Activated CD4-positive, alpha-beta T cell treated with anti-CD3 and anti-CD28 coated beads for 4 hours (primary cell): ENCODE results near the gene CATSPERB.
"Not testable (repeated sequence)": the region's sequence is repeated elsewhere in the genome, so short reads cannot be mapped to it uniquely, and the experiment has no call there.

Experiments used
- DNase-seq, 2 donors: peaks; one replicate each; pipeline ENCODE4 v3.0.0-alpha.2; 2020

Gene CATSPERB

DNA sequence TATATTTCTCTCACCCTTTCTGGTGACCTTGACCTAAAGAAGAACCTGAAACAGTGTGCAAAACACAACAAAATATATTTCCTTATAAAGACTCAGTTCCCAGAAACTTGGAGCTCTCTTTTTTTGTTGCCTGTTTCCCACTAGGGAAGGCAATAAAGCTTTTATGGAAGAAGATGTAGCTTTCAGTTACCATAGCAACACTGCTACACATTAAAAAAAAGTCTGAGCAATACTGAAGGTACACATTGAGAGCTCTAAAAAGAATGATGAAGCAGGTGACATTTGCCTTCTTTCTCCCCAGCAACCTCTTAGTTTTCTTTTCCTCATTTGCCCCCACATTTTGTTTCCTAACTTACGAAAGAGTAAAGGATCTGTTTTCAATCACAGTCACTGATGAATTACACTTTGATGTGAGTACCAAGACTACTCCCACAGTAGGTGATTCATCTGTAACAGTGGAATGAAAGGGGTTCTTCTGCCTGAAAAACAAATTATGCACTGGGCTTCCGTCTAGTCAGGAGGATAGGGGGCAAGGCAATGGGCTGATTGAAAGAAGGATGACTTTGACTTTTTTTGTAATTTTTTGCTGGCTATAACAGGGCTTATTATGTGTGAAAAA lies 1.1 kb upstream of the CATSPERB start:
- DNase-seq: no peak

- no peak for DNase-seq
Observed at GRCh38 chr14:91732439-91732838, 553 bp upstream of the CATSPERB start.

DNA sequence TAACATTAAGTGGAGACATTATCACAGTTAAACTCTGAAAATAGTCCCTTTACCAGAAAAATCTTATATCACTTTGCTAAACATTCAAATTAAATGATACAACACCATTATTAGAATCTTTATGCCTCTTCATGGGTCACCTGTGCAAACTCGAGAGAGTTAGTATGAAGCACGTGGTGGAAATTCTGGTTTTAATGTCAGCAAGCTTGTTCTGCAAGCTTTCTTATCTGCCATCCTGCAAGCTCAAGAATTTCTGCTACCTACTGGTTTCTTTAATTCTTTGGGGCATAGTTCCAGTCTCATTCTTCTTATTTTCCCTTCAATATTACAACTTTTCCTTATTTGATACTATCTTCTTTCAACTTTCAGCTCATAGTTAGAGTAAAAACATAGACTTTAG lies 868 bp downstream of the CATSPERB start:
- no peak for DNase-seq

DNA sequence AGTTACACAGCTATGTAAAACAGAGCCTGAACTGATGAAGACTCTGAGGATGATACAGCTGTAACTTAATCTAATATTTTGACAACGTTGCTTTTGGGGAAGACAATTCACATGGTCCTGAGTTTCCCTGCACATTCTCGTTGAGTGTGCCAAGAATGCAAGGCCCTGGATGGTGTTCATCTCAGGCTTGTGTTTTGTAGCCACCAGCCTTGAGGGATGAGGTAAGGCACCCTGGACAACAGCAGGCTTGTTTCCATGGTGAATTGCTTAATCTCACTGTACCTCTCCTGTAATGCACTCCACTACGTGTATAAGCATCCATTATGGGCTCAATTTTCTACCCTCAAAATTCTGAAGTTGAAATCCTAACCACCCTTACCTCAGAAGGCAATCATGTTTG lies 2.1 kb downstream of the CATSPERB start:
- DNase-seq: no peak

GRCh38 chr14:91728616-91729183 lies 3.2 kb downstream of the CATSPERB start:
- DNase-seq: no peak

- DNase-seq: no peak
Observed at GRCh38 chr14:91727121-91727520, 4.8 kb downstream of the CATSPERB start.

- no peak for DNase-seq
Observed at GRCh38 chr14:91723501-91723900, 8.4 kb downstream of the CATSPERB start.

DNA sequence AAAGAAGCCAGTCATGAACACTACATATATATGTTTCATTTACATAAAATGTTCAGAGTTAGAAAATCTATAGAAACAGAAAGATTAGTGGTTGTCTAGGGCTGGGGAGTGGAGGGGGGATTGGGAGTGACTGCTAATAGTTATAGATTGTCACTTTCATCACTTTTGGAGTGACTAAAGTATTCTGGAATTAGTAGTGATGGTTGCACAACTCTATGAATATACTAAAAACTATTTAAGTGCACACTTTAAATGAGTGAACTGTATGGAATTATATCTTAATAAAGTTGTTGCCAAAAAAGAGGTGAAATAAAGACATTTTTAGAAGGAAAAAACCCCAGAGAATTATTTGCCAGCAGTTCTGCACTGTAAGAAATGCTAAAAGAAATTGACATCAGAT lies 9.5 kb downstream of the CATSPERB start:
- DNase-seq: no peak

DNA sequence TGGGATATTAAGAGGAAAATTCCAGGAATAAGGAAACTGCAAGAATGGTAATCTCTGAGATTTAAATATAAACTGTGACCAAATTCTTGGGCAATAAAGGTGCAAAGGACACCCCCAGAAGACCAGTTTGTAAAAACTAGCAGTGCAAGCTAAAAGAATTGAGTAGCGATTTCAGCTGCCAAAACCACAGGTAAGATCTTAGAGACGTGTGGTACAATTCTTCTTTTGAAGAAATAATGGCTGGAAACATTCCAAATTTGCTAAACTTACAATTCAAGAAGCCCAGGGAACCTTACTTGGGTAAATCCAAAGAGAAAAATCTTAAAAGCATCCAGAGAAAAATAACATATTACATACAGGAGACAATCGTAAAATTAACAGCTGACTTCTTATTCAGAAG lies 12.0 kb downstream of the CATSPERB start:
- no peak for DNase-seq

- DNase-seq: no peak
Observed at GRCh38 chr14:91716999-91717398, 14.9 kb downstream of the CATSPERB start.

GRCh38 chr14:91714805-91715204 lies 17.1 kb downstream of the CATSPERB start:
- peak in 1 of 2 donors; percentile 3 for DNase-seq

DNA sequence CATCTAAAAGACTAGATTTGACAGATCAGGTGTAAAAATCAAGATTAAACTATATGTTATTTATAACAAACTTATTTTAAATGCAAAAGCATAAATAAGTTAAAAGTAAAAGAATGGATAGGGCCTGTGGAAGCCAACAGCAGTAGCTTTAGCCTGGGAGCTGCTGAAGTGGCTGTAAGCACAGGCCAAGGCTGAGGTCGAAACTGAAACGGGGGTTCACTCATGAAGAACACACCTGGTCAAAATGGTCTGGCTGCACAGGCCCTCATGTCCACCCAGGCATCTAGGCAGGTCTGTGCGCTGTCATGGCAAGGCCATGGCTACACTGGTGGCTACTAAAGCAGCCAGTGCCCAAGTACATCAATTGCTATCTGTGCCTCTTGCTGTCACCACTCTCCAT lies 23.1 kb downstream of the CATSPERB start:
- DNase-seq: no peak

DNA sequence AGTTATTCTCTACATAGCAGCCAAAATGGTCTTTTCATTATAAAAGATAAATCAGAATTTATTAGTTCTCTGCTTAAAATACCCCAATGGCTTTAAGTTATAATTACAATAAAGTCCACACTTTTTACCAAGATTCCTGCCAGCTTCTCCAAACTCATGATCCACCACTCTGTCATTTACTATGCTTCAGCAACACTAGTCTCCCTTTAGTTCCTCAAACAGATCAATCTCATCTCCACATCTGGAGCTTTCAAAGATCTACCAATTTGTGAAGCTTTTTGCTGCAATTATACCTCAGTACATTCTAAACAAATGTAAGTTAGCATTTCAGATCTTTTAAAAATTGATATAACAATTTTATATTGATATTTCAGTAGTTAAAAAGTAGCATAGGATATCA lies 24.9 kb downstream of the CATSPERB start:
- DNase-seq: no peak

DNA sequence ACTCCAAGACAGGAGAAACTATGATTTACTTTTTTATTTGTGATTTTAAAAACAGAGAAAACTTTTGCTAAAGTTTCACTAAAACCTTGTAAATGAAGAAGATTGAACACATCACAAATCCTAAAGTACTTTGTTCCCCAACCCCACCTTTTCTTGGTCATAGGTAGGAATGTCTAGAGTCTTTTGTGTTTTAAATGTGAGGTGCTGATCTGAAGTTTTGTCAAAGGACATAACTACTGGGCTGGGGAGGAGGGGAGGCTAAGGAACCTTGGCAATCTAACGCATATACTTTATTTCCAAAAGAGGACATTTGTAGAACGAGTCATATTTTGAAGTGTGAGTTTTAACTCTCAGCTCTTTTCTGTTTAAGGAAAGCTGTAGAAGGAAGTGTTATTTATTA lies 37.2 kb downstream of the CATSPERB start:
- DNase-seq: no peak

DNA sequence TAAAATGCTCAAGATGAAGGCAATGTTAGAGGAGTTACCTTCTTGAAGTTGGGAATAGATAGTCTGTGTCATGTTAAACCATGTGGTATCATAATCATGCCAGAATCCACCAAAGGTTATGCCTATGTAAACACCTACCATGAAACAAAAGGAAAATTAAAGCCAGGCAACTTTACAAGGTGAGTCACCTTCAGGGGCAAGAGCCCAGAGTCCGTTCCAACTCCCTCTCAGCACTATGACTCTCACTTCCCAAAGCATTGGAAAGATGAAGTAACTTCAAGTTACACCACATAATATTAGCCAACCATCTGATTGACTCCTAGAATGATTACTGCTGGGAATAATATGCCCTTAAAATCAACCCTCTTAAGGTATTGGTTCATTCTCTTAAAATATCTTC lies 38.5 kb downstream of the CATSPERB start:
- no peak for DNase-seq

DNA sequence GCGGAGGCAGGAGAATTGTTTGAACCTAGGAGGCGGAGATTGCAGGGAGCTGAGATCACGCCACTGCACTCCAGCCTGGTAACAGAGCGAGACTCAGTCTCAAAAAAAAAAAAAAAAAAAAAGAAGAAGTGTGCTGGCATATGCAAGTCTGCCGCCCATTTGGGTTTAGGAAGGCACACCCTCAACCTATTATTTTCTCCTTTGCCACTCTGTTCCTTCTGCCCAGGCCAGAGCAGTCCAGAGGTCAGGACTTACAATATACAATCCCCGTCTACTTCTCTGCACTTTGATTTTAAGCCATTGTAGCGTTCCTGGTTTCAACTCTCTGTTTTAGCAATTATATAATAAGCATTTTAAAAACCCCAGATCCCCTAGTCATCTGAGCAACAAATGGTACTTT lies 39.8 kb downstream of the CATSPERB start:
- no peak for DNase-seq

GRCh38 chr14:91689608-91690007 lies 42.3 kb downstream of the CATSPERB start:
- no peak for DNase-seq

DNA sequence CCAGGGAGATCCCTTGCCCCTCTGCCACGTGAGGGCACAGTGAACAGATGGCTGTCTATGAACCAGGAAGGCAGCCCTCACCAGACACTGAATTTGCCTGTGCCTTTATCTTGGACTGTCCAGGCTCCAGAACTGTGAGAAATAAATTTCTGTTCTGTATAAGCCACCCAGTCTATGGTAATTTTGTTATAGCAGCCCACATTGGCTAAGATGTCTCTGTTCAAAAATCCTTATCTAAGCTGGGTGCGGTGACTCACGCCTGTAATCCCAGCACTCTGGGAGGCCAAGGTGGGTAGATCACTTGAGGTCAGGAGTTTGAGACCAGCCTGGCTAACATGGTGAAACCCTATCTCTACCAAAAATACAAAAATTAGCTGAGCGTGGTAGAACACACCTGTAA lies 44.5 kb downstream of the CATSPERB start:
- not testable (repeated sequence) for DNase-seq

GRCh38 chr14:91685600-91685999 lies 46.3 kb downstream of the CATSPERB start:
- no peak for DNase-seq

GRCh38 chr14:91681893-91682563 lies 49.9 kb downstream of the CATSPERB start:
- no peak for DNase-seq

DNA sequence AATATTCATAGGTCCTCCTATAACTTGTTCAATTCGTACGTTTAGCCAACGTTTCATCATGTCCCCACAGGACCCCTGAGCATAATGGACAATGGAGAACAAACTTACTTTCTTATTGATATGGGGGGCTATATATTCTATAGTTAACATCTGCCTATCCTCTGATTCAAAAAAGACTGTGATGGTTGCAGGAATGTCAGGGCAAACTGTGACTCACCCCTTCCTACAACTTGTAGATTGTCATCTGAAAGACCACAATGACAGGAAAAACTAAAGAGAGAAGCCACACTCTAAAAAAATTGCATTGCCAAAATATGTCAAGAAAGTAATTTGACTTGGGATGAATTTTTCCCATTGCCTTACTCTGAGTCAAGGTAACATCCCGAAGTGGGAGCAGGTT lies 50.8 kb downstream of the CATSPERB start:
- no peak for DNase-seq

DNA sequence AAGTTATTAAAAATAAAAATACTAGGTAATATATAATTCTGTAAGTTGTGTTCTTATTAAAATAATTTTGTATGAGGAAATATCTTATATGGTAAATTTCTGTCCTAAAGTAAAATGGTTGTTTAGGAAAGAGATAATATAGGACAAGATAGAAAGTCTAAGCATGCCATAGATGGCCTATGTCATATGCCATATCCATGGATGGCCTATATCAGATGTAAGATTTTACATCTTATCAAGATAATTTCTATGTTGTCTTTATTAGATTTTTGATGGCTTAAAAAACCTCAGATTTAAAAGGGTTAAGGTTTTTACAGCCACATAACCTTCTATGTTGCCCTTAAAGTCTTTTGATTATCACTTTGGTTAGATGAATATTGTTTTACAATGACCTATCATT lies 52.6 kb downstream of the CATSPERB start:
- DNase-seq: no peak

DNA sequence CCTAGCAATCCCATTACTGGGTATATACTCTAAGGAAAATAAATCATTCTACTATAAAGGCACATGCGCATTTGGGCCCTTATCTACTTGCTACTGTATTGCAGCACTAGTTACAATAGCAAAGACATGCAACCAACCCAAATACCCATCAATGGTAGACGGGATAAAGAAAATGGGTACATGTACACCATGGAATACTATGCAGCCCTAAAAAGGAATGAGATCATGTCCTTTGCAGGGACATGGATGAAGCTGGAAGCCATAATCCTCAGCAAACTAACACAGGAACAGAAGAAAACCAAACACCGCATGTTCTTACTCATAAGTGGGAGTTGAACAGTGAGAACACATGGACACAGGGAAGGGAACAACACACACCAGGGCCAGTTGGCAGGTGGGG lies 54.2 kb downstream of the CATSPERB start:
- not testable (repeated sequence) for DNase-seq

DNA sequence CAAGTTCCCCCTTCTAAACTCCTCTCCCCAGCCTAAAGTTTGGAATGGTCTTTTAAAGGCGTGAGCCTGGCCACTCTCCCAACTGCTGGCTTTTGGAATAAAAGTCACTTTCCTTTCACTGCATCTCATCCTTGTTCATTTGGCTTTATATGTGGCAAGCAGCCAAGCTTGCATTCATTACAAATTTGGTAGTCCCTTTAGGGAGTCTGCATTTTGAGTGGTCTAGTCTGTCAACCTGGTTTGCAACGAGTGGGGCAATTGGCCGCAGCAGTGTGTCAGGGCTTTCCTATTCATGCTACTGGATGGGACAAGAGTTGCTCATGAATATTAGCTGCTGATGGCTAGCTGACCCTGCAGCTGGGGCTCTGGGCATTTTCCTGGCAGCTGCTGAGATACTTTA lies 57.0 kb downstream of the CATSPERB start:
- no peak for DNase-seq

- DNase-seq: no peak
Observed at GRCh38 chr14:91669867-91670266, 62.0 kb downstream of the CATSPERB start.
